ENCODE measurements around the gene KLHDC10. TPM values are rescaled to one million over a fixed set of nuclear protein-coding genes. Genes with fewer than 3 reads are reported as not detected.
"Not testable (repeated sequence)": the region's sequence is repeated elsewhere in the genome, so short reads cannot be mapped to it uniquely, and the experiment has no call there.

KLHDC10 gene
- total RNA-seq, 4 donors from 2014 or later = 19.1 to 23.6 (median 19.9) TPM

DNA sequence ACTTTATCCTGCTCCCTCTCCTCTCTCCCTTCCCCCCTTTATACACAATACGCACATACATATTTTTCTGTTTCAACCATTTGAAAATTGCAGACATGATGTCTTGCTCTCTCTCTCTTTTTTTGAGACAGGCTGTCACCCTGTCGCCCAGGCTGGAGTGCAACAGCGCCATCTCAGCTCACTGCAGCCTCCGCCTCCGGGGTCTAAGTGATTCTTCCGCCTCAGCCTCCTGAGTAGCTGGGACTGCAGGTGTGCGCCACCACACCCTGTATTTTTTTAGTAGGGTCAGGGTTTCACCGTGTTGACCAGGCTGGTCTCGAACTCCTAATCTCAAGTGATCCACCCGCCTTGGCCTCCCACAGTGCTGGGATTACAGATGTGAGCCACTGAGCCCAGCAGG lies 38.5 kb downstream of the KLHDC10 start:
- no peaks in the 10 kb centered on the region for H3K9me3 ChIP-seq
- no peak for TF ChIP-seq EP300 (IDR thresholded peaks at IDR 0.05)
- TF ChIP-seq POLR2A (IDR thresholded peaks at IDR 0.05; ENCODE audit: low read depth) = no peak
- no peak overlapping the region for H3K27ac ChIP-seq (replicated peaks in 1 of 4)
- H3K27me3 ChIP-seq = no peaks in the 10 kb centered on the region
- no peaks in the 10 kb centered on the region for H3K36me3 ChIP-seq
- intact Hi-C loops (cut with DNase I) = no loop called here
- 93% methylated on average over 10 of the region's 10 CpGs for WGBS
- no peaks in the 10 kb centered on the region for H3K4me1 ChIP-seq
- H3K4me3 ChIP-seq = no peak overlapping the region
- no peak for DNase-seq (ENCODE audit: extremely low spot score)

DNA sequence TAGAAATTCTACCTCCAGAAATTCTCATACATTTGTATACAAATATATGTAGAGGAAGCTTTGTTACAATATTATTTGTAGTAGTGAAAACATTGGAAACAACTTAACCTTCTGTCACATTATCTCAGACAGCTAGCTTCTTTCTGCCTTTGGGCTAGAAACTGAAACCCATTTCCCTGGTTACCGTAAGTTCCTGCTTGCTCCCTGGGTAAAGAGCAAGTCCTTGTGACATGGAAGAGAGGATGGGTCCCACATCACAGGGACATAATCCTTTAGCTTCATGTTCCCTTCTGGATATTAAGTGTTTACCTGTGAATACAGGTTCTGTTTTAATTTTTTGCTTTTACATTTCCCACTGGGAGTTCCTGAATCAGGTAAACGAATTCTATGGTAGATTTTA lies 41.8 kb downstream of the KLHDC10 start:
- TF ChIP-seq, protein P1, sequence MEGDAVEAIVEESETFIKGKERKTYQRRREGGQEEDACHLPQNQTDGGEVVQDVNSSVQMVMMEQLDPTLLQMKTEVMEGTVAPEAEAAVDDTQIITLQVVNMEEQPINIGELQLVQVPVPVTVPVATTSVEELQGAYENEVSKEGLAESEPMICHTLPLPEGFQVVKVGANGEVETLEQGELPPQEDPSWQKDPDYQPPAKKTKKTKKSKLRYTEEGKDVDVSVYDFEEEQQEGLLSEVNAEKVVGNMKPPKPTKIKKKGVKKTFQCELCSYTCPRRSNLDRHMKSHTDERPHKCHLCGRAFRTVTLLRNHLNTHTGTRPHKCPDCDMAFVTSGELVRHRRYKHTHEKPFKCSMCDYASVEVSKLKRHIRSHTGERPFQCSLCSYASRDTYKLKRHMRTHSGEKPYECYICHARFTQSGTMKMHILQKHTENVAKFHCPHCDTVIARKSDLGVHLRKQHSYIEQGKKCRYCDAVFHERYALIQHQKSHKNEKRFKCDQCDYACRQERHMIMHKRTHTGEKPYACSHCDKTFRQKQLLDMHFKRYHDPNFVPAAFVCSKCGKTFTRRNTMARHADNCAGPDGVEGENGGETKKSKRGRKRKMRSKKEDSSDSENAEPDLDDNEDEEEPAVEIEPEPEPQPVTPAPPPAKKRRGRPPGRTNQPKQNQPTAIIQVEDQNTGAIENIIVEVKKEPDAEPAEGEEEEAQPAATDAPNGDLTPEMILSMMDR (IDR thresholded peaks at IDR 0.05) = no peak
- TF ChIP-seq EP300 (IDR thresholded peaks at IDR 0.05) (no peak), POLR2A (IDR thresholded peaks at IDR 0.05; ENCODE audit: low read depth) (no peak), POLR2AphosphoS5 (IDR thresholded peaks at IDR 0.05) (no peak)
- DNase-seq (ENCODE audit: extremely low spot score) = no peak
- Histone ChIP-seq H3K4me1 (no peaks in the 10 kb centered on the region), H3K4me3 (no peak overlapping the region), H3K9me3 (no peaks in the 10 kb centered on the region), H3K27ac (replicated peaks in 1 of 4) (no peak overlapping the region), H3K27me3 (no peaks in the 10 kb centered on the region), H3K36me3 (peaks cover 0 to 1% (median 0%) of the 10 kb centered on the region in 4 donors)
- WGBS = 70% methylated on average over 2 of the region's 2 CpGs
- intact Hi-C loops (cut with DNase I) = no loop called here

DNA sequence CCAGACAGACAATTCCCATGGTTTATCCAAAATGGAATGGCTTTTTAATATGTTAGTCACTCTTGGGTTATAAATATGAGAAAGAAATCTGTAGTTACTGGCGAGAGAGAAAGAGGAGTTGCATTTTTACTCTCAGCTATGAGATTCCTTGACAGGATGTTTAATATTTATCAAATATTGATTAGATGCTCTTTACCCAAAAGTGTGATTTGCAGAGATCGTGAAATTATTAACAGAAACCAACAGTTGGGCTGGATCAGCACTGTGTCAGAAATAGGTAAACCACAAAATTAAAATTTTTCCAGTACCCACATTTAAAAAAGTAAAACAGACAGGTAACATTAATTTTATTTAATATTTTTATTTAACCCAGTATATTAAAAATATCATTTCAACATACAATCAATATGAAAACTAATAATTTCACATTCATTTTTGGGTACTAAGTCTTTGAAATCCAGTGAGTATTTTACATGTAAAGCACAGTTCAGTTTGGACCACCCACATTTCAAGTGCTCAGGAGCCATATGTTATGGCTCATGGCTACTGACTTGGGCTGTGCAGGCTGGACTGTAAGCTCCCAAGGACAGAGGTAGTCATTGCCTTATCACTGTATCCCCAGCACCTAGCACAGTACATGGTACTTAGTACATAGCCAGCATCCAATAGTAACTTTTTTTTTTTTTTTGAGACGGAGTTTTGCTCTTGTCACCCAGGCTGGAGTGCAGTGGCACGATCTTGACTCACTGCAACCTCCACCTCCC lies 42.5 kb downstream of the KLHDC10 start:
- Histone ChIP-seq H3K36me3 (peaks cover 0 to 7% (median 0%) of the 10 kb centered on the region in 4 donors), H3K9me3 (no peaks in the 10 kb centered on the region), H3K4me3 (no peak overlapping the region), H3K4me1 (no peaks in the 10 kb centered on the region), H3K27me3 (no peaks in the 10 kb centered on the region), H3K27ac (replicated peaks in 1 of 4) (no peak overlapping the region)
- intact Hi-C loops (cut with DNase I) = no loop called here
- TF ChIP-seq, protein P1 (IDR thresholded peaks at IDR 0.05) = no peak
- no peak for TF ChIP-seq POLR2AphosphoS5 (IDR thresholded peaks at IDR 0.05)
- TF ChIP-seq EP300 (IDR thresholded peaks at IDR 0.05) = no peak
- no peak for TF ChIP-seq POLR2A (IDR thresholded peaks at IDR 0.05; ENCODE audit: low read depth)
- WGBS = 86% methylated on average over 4 of the region's 4 CpGs
- DNase-seq (ENCODE audit: extremely low spot score) = no peak

DNA sequence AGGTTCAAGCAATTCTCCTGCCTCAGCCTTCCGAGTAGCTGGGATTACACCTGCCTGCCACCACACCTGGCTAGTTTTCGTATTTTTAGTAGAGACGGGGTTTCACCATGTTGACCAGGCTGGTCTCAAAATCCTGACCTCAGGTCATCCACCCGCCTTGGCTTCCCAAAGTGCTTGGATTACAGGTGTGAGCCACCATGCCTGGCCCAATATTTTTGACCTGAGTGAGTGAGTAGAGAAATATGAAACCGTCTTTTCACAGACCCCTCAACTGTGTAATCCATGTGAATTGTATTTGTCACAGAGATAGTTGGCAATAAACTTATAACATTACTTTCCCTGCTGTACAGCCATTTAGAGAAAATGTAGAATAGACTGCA lies 43.1 kb downstream of the KLHDC10 start:
- H3K27ac ChIP-seq (replicated peaks in 1 of 4); H3K4me3 ChIP-seq; H3K4me1 ChIP-seq; intact Hi-C loops (cut with DNase I); H3K27me3 ChIP-seq; H3K36me3 ChIP-seq; DNase-seq (ENCODE audit: extremely low spot score); H3K9me3 ChIP-seq: not testable (repeated sequence)
- WGBS = 98% methylated on average over 4 of the region's 5 CpGs

DNA sequence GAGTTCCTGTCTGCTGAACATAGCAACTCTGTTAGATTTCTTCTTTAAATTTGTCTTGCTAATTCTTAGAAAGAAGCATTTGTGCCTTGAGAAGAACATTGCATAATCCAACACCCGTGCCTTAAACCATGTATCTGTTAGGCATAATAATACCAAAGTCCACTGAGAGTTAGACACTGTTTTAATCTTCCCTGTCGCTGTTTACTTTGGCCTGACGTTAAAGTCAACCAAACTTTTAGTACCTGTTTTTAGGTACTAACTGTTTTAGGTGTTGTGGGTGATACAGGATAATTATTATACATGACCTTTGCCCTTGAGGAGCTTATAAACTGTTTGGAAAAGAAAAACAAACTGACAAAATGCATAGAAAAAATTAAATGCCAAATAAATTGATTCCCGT lies 43.6 kb downstream of the KLHDC10 start:
- no peak for DNase-seq (ENCODE audit: extremely low spot score)
- Histone ChIP-seq H3K4me1 (no peaks in the 10 kb centered on the region), H3K4me3 (no peak overlapping the region), H3K27ac (replicated peaks in 1 of 4) (no peak overlapping the region), H3K27me3 (no peaks in the 10 kb centered on the region), H3K36me3 (peaks cover 0 to 8% (median 7%) of the 10 kb centered on the region in 4 donors), H3K9me3 (no peaks in the 10 kb centered on the region)
- TF ChIP-seq, protein P1 (IDR thresholded peaks at IDR 0.05) = no peak
- TF ChIP-seq POLR2AphosphoS5 (IDR thresholded peaks at IDR 0.05) = no peak
- intact Hi-C loops (cut with DNase I) = no loop called here
- WGBS = 80% methylated on average over 4 of the region's 4 CpGs

DNA sequence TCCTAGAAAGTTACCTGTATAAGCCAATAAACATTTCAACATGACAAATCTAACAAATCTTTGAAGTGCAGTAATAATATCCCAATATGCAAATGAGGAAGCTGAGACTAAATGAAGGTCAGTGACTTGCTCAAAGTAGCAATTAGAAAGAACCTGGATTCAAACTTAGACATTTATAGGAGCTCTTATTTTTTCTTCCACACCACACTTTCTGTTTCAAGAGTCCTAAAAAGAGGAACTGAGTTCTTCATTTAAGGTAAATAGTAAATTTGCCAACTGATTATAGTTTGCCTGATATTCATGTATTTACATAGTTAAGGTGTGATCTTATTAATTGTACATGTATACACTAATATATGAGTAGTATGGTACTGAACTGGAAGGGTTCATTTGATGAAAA lies 44.0 kb downstream of the KLHDC10 start:
- Histone ChIP-seq H3K27ac (replicated peaks in 1 of 4) (no peak overlapping the region), H3K4me1 (no peaks in the 10 kb centered on the region), H3K36me3 (peaks cover 0 to 12% (median 8%) of the 10 kb centered on the region in 4 donors), H3K9me3 (no peaks in the 10 kb centered on the region), H3K27me3 (no peaks in the 10 kb centered on the region), H3K4me3 (no peak overlapping the region)
- intact Hi-C loops (cut with DNase I) = no loop called here
- TF ChIP-seq EP300 (IDR thresholded peaks at IDR 0.05) = no peak
- no peak for TF ChIP-seq POLR2A (IDR thresholded peaks at IDR 0.05; ENCODE audit: low read depth)
- TF ChIP-seq, protein P1 (IDR thresholded peaks at IDR 0.05) = no peak
- no peak for DNase-seq (ENCODE audit: extremely low spot score)
